Upper lobe of right lung (tissue), 1 donor: Measurements from ENCODE around the gene COLEC12. TPM values are rescaled to one million over a fixed set of nuclear protein-coding genes. Genes with fewer than 3 reads are reported as not detected.
A peak's percentile ranks its signal among the peaks of the same experiment; 100 is the strongest.

ENCODE experiments used
- ATAC-seq: fragments of 200-7000 bp; cut with Tn5 transposase; one replicate; pipeline ENCODE4 v1.9.1; 2020; ENCODE audit warnings: mild to moderate bottlenecking, moderate library complexity
- DNase-seq: peaks from one replicate; pipeline ENCODE4 v3.0.0-alpha.2; 2020
- H3K27ac ChIP-seq: fragments of 200-600 bp; one replicate; pipeline ENCODE4 v1.8.0; 2022
- H3K27me3 ChIP-seq: fragments of 200-600 bp; one replicate; pipeline ENCODE4 v1.8.0; 2022; ENCODE audit warnings: mild to moderate bottlenecking
- H3K36me3 ChIP-seq: fragments of 200-600 bp; one replicate; pipeline ENCODE4 v1.8.0; 2022
- H3K4me1 ChIP-seq: fragments of 200-600 bp; one replicate; pipeline ENCODE4 v1.8.0; 2022
- H3K4me3 ChIP-seq: fragments of 200-600 bp; one replicate; pipeline ENCODE4 v1.8.0; 2022; ENCODE audit warnings: mild to moderate bottlenecking
- H3K9me3 ChIP-seq: fragments of 200-600 bp; one replicate; pipeline ENCODE4 v1.8.0; 2022
- intact Hi-C: fragments of 100-400 bp; cut with DNase I; formaldehyde crosslinking; loops from one replicate; pipeline ENCODE4 v1.11.0; 2022
- total RNA-seq: library from RNA; stranded (reverse); fragmentation: NEBNext Ultra II Directional; extraction: Animal tissue kit (Norgen Biotek cat#: 25700); gene quantifications from one replicate; pipeline ENCODE4 v1.2.1, GENCODE V29; 2021
- TF ChIP-seq, protein P1 (sequence below): fragments of 200-600 bp; IDR thresholded peaks from one replicate; pipeline ENCODE4 v1.8.0; 2022; ENCODE audit warnings: antibody characterized with exemption
- donor health status: DM: no; HTN: yes; CAD: no; lungs with severe emphysema.

COLEC12 gene
- total RNA-seq, 1 donor from 2014 or later = 55.2 TPM

DNA sequence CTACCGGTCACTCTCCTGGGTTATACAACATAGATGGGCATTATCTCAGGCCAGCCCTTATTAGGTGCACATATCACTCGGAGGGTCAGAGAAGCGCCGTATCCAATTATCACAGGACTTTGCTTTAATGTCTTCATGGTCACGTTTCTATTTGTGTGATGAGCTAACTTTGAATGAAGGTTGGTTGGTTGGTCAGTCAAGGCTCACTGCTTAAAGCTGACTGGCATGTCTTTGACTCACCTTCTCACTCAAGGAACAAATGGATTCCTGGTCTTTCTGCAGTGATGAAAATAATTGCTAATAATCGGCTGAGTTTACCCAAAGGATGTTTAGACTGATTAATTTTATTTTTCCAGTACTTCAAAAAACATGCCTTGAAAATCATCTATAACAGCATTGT, 39.7 kb downstream of the COLEC12 start:
- Histone ChIP-seq H3K4me3 (no peak overlapping the region), H3K27ac (no peak overlapping the region), H3K27me3 (no peaks in the 10 kb centered on the region), H3K36me3 (no peaks in the 10 kb centered on the region), H3K9me3 (no peaks in the 10 kb centered on the region), H3K4me1 (peaks cover 10% of the 10 kb centered on the region)
- ATAC-seq (no peak), DNase-seq (no peak)
- intact Hi-C loops = no loop called here
- TF ChIP-seq, protein P1, sequence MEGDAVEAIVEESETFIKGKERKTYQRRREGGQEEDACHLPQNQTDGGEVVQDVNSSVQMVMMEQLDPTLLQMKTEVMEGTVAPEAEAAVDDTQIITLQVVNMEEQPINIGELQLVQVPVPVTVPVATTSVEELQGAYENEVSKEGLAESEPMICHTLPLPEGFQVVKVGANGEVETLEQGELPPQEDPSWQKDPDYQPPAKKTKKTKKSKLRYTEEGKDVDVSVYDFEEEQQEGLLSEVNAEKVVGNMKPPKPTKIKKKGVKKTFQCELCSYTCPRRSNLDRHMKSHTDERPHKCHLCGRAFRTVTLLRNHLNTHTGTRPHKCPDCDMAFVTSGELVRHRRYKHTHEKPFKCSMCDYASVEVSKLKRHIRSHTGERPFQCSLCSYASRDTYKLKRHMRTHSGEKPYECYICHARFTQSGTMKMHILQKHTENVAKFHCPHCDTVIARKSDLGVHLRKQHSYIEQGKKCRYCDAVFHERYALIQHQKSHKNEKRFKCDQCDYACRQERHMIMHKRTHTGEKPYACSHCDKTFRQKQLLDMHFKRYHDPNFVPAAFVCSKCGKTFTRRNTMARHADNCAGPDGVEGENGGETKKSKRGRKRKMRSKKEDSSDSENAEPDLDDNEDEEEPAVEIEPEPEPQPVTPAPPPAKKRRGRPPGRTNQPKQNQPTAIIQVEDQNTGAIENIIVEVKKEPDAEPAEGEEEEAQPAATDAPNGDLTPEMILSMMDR = no peak

DNA sequence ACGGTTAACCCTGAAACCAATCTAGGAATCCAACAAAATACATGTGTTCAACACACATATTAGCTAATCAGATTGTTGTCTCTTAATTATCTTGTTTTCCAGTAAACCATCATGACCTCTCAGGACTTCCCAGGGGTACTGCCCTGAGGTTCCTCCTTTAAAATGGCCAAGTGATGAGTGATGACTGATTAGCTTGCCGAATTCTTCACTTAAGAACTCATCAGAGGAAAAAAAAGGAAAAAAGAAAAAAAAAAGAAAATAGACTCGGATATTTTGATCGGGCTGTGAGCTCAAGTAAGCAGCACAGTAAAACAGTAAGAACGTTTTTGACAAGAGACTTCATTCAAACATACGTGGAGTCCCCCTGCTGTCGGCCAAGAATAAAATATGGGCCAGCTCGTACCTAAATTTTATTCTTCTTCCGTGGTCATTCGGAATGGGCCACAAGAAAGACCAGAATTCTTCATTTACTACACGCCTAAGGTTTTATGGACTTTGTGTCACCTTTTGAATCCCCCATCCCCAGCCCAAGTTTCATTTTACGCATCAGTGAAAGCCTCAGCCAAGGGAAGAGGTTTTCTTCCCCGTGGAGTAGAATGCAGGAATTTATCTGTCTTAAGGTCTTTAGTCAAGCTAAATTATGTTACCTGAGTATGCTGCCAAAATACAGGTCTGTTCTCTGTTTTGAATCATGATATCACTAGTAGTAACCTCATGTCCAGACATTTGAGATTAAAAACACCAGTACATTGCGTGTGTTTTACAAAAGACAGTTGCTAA, 40.5 kb downstream of the COLEC12 start:
- no peak for ATAC-seq
- no peaks in the 10 kb centered on the region for H3K36me3 ChIP-seq
- no peak overlapping the region for H3K27ac ChIP-seq

DNA sequence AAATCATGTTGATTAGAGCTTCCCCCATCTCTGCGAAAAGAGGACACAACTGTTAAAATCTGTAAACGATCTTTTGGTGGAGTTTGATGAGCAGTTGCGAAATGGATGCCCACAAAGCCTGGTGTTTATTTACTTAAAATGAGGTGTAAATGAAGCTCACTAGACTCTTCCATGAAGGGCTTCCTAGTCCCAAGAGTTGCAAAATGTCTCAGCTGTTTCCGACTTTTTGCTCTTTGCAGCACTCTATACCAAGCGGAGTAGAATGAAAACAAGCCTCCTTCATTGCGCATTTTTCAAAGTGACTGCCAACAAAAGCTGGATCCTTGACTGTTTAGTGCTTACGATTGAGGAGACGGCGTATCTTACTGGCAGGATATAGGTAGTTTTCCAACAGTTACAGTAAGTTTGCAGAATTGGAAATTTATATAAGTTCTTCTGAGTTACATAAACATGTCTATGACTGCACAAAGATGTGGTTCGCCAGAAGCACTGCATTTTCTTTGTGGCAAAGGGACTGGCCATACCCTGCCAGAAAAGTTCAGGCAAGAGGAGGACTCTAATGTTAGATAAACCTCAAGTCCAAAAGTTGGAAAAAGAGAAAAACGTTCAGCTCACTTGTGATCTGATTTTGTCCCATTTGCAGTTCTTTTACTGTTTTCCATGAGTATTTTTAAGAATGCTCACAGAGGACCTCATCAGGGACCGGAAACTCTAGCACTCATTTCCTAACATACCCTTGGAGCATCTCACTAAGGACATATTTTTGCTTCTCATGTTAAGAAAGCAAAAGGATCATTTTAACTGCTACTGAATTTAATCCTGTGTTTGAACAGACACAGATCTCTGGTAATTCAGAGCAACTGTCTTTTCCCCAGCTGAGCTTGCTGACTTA, 42.7 kb downstream of the COLEC12 start:
- TF ChIP-seq, protein P1 = no peak
- no peaks in the 10 kb centered on the region for H3K27me3 ChIP-seq
- H3K4me3 ChIP-seq = no peak overlapping the region
- H3K36me3 ChIP-seq = no peaks in the 10 kb centered on the region
- H3K27ac ChIP-seq = peak overlapping the region; percentile 58
- peaks cover 10% of the 10 kb centered on the region for H3K4me1 ChIP-seq
- no peaks in the 10 kb centered on the region for H3K9me3 ChIP-seq
- no peak for DNase-seq
- no peak for ATAC-seq
- intact Hi-C loops = no loop called here

More for the DNA sequence above, 40.5 kb downstream of the COLEC12 start:
- Histone ChIP-seq H3K4me3 (no peak overlapping the region), H3K9me3 (no peaks in the 10 kb centered on the region), H3K27me3 (no peaks in the 10 kb centered on the region), H3K4me1 (peaks cover 10% of the 10 kb centered on the region)
- TF ChIP-seq, protein P1 = no peak
- intact Hi-C loops = no loop called here
- no peak for DNase-seq

DNA sequence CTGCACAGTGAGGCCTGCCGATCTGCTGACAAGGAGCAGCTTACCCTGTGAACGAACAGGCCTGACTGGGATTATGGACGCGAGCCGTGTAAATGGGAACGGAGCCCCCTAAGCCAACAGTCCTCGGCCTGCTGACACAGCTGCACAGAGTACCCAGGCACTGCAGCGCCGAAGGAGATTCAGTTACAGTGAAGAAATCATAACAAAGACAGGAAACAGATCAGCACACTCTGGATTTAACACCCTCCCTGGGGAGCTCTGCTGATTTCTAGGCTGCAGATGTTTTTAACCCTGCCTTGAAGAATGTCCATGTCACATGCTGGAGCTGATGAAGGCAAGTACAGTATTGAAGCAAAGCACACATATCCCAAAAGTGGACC, 43.4 kb downstream of the COLEC12 start:
- H3K4me3 ChIP-seq = no peak overlapping the region
- peak overlapping the region; percentile 58 for H3K27ac ChIP-seq
- intact Hi-C loops = no loop called here
- H3K9me3 ChIP-seq = no peaks in the 10 kb centered on the region
- no peak for DNase-seq
- H3K36me3 ChIP-seq = no peaks in the 10 kb centered on the region
- peak; percentile 59 for ATAC-seq
- peaks cover 10% of the 10 kb centered on the region for H3K4me1 ChIP-seq
- no peaks in the 10 kb centered on the region for H3K27me3 ChIP-seq
- TF ChIP-seq, protein P1 = no peak

DNA sequence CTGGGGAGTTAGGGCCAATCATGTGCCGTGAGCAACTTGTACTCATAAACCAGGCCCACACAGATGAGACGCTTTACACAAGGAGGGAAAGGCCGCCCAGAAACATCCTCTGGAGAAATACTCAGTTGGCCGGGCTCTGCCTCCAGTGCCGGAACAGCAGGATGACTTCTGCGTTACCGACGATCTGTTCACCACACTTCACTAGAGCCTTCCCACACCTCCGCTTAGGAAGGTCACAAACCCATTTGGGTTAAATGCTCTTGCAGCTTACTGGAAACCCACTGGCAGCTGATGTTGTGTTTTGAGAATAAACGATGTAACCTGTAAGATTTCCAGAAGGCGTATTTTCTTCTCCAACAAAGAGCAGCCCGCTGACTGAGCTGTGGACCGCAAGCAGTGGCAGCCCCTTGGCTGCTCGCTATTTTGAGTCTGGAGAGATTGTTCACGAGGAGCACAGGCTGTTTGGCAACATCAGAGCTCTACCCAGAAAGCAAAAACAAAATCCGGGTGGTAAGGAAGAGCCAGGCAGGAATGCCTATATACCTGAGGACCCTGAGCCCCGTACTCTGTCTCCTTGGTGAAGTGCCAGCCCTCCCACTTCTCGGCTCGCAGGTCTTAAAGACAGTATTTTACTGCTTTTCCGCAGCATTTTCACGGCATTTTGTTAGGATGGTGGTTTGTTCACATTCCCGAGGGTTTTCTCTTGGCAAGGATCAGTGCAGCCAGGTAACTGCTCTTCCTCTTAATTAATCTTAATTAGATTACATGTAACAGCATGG, 44.0 kb downstream of the COLEC12 start:
- no peaks in the 10 kb centered on the region for H3K9me3 ChIP-seq
- peak; percentile 49 for ATAC-seq
- peak overlapping the region; percentile 58 for H3K27ac ChIP-seq
- intact Hi-C loops = no loop called here
- TF ChIP-seq, protein P1 = no peak
- H3K4me3 ChIP-seq = no peak overlapping the region
- H3K36me3 ChIP-seq = no peaks in the 10 kb centered on the region
- peaks cover 10% of the 10 kb centered on the region for H3K4me1 ChIP-seq
- no peaks in the 10 kb centered on the region for H3K27me3 ChIP-seq
- no peak for DNase-seq
